HEK293T (cell line): Measurements from ENCODE around the gene GADD45A.

ENCODE experiments used
- LEF1 ChIP-seq: fragments of 450-650 bp; IDR thresholded peaks from 2 replicates; pipeline ENCODE4 v1.6.1; 2017; ENCODE audit warnings: mild to moderate bottlenecking, borderline replicate concordance
- NFRKB ChIP-seq: fragments of 450-650 bp; IDR thresholded peaks from 2 replicates; pipeline ENCODE4 v1.6.1; 2016; ENCODE audit warnings: mild to moderate bottlenecking, moderate library complexity
- PKNOX1 ChIP-seq: fragments of 450-650 bp; IDR thresholded peaks from 2 replicates; pipeline ENCODE4 v1.6.1; 2016

- TF ChIP-seq PKNOX1 (no peak), NFRKB (no peak), LEF1 (no peak)
These were observed 45.6 kb upstream of the GADD45A start for GRCh38 chr1:67639361-67639760.
